OCI-LY7 (cell line): Measurements from ENCODE around the gene CCDC39.

Experiments
- CTCF ChIP-seq: fragments of 200-600 bp; sonication (generic); conservative IDR thresholded peaks from 2 replicates; pipeline ENCODE4 v1.5.1; 2014; ENCODE audit warnings: mild to moderate bottlenecking, antibody characterized with exemption, low read length, moderate library complexity, mixed read lengths
- EZH2phosphoT487 ChIP-seq: fragments of 200-600 bp; sonication (generic); IDR thresholded peaks from 2 replicates; pipeline ENCODE4 v1.6.1; 2018; ENCODE audit warnings: low read depth, borderline replicate concordance, mild to moderate bottlenecking, mixed run types, antibody characterized with exemption, low read length, moderate library complexity, mixed read lengths

- TF ChIP-seq CTCF (peak; percentile 72), EZH2phosphoT487 (no peak)
Measured at GRCh38 chr3:180680097-180680430, 775 bp upstream of the CCDC39 start.
